Amygdala (tissue), 56 donors: ENCODE measurements around the gene MICU1.
"Not testable (repeated sequence)": the region's sequence is repeated elsewhere in the genome, so short reads cannot be mapped to it uniquely, and the experiment has no call there.

Experiments
- DNase-seq, 56 donors: peaks; one replicate each; lab custom pipeline; 2025; lab: John Stamatoyannopoulos, UW

MICU1 gene

DNA sequence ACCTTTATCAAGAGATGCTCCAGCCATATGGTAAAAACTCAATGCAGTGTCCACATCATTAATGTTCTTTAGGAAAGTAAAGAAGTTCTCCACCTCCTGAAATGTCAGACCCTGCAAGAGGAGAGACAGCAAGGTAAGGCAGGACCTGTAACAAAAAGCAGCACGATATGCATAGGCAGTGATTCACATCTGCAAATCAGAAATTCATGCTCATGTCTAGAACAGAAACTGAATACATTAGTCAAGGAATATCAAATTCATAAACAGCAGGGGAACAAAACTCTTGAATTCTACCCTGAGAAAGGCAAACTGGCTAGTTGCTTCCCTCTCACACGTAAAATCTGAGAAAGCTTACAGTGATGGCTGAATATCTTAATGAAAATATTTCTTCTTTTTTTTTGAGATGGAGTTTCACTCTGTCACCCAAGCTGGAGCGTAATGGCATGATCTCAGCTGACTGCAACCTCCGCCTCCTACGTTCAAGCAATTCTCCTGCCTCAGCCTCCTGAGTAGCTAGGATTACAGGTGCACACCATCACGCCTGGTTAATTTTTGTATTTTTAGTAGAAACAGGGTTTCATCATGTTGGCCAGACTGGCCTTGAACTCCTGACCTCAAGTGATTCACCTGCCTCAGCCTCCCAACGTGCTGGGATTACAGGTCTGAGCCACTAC, 217.8 kb downstream of the MICU1 start:
- DNase-seq: no peak

DNA sequence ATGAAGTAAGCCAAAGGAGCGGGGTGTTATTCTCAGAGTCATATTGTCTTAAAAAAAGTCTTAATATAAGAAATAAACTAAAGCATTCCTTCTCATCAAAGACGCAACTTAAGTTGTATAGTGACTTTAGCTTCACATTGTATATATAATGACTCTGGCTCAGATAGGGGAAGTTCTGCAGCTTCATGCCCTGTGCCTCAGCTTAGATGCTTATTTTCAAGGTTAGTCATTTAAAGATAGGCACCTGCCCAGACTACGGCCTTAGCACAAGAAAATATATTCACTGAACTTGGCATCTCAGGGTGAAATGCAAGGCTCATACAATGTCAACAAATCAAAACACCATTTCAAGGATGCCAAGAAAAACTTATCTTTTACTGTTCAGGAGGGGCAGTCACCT, 218.4 kb downstream of the MICU1 start:
- no peak for DNase-seq

DNA sequence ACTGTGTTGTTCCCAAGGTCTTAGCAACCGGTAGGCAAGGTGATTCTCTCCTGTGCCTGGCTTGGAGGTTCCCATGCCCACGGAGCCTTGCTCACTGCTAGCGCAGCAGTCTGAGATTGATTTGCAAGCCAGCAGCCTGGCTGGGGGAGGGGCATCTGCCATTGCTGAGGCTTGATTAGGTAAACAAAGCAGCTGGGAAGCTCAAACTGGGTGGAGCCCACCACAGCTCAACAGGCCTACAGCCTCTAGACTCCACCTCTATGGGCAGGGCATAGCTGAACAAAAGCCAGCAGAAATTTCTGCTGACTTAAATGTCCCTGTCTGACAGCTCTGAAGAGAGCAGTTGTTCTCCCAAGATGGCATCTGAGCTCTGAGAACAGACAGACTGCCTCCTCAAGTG, 230.3 kb downstream of the MICU1 start:
- not testable (repeated sequence) for DNase-seq

DNA sequence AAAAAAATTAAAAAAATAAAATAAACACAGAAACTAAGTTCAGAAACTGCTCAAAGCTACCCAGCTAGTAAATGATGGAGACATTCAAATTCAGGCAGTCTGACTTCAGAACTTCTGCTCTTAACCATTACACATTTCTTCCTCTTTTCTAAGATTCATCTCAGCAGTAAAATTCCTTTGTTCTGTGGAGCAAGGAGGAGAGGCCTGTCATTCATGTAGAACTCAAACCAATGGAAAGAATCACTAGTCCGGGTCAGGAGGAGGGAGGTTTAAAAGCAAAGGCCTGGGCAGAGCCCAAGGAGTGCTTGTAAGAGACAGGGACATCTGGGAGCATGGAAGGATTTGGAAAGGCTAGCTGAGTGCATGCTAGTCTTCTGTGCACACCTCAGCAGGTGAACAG, 233.3 kb downstream of the MICU1 start:
- DNase-seq: no peak

DNA sequence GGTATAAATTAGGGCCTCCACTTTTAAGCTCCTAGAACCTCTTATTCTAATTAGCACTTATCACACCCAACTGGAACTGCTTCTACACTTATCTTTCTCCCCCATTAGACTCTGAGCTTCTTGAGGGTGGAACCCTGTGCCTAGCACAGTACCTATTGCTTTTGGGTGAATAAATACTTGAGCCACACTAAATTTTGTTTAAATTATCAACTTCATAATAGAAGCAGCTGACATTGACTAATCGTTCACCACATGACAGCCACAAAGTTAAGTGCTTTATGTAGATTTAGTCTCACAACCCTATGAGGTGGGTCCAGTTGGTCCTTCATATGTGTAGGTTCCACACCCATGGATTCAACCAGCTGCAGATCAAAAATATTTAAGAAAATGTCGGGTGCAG, 235.1 kb downstream of the MICU1 start:
- no peak for DNase-seq

DNA sequence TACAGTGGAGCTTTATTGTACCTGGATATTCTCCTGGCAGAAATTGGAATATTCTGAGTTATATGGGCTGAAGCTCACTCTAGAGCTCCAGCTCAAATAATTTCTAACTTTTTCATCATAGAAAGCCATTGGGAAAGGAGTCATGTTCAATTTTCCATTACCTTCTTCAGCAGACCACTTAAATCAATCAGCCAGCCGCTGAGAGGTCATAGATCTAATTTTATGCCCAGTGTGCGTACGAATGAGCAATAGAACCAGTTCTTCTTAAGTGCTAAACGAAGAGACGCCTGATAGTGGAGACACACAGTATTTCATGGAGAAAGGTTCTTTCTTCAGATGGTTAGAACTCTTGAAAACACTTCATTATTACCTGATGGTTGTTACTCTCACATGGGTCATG, 236.2 kb downstream of the MICU1 start:
- no peak for DNase-seq

DNA sequence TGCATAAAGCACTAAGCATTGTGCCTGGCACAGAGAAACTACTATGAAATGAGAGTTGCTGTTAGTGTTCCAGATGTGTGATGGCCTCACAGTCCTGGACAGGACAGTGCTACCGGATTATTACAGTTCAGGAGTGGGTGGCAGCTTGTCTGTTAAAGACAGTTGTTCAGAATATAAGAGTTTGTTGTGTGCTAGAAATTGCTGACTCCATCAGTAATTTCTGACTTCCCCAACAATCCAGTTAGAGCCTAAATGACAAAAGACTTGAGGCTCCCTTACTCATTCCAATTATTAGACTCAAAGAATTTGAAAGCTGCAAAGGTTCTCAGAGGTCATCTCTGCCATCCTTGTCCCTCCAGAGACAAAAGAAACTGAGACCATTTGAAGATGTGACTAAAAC, 236.9 kb downstream of the MICU1 start:
- no peak for DNase-seq

DNA sequence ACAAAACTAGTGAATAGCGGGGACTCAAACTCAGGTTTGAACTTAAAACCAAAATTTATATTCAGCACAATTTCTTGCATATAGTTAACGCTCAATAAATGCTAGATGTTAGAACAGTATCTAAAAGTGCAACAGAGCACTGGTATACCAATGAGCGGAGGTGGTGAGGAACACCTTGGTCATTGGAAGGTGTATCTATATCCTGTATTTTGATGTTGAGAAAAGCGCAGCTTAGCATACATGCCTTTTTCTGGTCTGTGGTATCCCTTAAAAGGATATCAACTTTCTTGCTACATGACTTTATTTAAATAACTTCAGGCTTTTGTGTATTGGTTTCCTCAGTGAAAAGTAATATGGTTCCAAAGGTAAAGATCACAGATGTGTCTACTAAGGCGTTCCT, 237.8 kb downstream of the MICU1 start:
- DNase-seq: no peak

DNA sequence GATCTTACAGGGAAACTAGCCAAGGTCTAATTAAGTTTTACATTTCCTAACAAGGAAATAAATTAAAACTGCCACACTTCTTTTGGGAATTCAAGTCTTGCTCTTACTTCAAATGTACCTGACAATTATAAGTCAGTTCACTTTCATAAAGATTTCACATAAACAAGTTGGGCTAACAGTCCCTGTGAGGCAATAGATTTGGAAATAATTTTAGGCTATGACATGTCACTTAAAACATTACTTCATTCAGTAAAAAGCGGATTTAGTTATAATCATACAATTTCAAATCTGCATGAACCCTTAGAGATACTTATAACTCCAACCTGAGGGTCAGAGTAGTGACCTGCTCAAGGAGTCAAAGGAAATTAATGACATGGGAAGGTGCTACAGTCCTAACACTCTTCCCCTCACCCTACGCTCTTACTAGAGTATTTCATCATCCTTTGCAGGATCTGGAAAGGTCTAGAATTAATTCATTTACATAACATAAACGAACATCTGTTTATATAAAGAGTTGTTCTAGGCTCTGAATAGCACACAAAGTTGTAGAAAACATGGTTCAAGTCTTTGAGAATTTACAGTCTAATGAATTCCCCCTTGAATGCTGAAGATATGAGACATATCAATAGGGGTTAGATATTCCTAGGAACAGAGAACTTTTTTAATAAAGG, 238.8 kb downstream of the MICU1 start:
- DNase-seq: no peak

DNA sequence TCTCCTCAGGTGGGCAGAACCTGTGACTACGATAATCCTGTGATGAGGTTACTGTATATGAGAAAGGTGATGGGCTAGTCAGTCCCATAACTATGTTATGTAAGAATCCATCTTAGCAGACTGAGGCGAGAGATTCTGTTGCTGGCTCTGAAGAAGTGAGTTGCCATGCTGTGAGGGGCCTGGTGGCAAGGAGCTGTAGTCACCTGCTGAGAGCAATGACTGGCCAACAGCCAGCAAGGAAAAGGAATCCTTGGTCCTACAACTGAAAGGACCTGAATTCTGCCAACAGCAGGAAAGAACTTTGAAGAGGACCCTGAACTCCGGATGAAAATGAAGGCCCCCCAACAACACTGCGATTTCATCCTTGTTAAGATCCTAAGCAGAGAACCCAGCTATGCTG, 240.2 kb downstream of the MICU1 start:
- no peak for DNase-seq

DNA sequence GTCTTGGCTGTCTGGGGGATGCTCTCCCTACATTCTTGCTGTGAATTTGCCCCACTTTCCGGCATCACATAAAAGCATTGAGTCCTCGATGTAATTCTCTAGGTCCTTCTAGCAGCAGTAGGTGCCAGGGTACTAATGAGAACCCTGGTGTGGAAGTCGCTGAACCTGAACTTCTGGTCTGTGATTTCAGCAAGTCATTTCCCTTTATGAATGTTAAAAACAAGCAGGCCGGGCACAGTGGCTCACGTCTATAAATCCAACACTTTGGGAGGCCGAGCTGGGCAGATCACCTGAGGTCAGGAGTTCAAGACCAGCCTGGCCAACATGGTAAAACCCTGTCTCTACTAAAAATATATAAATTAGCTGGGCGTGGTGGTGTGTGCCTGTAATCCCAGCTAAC, 240.9 kb downstream of the MICU1 start:
- not testable (repeated sequence) for DNase-seq

DNA sequence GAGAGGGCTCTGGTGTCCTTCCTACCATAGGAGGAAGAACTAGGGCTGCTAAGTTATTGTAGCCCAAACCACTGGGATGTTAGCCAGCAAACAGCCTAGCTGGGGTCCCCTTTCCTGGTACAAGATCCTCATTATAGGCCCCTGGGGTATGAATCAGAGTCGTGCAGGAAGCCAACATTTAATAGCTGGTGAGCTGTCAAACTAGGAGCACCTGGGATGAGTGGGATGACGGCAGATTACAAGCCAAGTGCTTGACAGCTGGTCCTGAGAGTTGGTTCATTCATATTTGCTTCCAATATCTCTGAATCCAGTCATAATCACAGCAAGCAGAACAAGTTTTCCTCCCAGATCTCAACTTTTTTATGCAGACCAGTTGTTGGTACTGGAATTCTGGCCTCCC, 246.1 kb downstream of the MICU1 start:
- peak in 1 of 56 donors; percentile 8 for DNase-seq

DNA sequence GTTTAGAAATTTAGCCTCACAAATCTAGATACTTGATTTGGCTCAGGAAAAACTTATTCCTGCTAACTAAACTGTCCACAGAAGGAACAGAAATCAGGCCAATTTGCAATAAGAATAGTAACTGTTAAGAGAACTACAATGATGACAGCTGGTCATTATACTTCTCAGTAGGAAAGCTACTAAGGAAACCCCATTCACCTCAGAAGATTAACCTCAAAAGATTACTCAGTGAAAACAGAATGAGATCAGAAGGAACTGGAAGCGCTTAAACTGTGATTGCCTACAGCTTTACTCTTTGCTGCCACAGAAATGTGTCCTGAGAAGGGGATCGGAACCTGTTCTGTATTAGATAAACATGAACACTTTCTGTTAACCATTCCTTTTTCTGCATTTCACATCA, 246.8 kb downstream of the MICU1 start:
- DNase-seq: no peak

DNA sequence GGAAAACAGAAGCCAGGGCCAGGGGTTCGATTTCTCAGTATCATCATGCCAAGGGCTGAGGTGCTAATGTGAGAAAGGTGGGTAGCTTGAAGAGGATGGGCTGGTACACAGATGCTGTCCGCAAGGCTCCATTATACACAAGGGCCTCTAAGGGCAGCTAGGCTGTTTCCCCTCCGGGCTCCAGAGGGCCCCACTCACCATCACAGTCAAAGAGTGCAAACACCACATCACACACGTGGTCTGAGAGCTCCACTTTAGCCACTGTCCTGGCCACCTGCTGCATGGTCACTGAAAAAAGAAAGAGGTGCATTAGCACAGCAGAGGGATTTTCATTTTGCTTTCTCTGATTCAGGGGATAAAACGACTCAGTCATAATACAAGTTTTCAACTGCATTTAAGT, 250.3 kb downstream of the MICU1 start:
- DNase-seq: peak in 32 of 56 donors; percentile 1 to 69 (median 20)

DNA sequence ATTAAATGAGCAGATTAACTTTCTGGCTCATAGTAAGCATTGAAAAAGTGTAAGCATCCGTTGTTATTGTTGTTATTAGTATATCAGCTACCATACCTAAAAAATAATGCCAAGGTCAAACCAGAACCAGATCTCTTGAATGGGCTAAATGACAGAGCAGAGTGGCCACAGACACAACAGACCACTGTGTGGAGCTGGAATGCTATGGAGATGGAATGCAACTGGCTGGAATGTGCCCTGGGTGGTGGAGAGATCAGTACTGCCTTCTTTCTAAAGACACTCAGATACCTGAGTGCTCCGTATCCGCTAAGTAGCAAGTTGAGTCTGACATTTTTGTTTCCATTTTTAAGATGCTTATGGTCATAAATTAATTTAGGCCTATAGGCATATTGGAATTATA, 250.7 kb downstream of the MICU1 start:
- DNase-seq: peak in 20 of 56 donors; percentile 0 to 62 (median 12)

DNA sequence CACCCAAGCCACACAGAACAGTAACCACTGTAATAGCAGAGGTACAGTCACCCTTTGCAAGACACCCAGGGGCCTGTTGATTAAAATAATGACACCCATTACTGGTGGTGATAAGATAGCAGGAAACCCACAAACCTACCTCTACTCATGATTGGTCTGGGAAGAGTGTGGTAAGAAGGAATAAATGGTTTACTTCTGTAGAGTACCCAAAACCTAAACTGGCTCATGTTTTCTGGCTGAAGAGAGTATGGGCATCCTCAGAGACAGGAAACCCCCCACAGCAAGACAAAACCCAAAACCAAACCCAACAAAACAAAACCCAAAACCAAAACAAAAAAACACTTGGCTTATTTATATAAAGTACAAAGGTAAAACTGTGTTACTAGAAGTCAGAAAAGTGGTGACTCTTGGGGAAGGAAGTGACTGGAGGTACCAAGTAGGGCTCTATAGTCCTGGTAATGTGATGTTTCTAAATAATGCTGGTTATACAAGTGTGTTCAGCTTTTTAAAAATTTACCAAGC, 255.6 kb downstream of the MICU1 start:
- DNase-seq: no peak

DNA sequence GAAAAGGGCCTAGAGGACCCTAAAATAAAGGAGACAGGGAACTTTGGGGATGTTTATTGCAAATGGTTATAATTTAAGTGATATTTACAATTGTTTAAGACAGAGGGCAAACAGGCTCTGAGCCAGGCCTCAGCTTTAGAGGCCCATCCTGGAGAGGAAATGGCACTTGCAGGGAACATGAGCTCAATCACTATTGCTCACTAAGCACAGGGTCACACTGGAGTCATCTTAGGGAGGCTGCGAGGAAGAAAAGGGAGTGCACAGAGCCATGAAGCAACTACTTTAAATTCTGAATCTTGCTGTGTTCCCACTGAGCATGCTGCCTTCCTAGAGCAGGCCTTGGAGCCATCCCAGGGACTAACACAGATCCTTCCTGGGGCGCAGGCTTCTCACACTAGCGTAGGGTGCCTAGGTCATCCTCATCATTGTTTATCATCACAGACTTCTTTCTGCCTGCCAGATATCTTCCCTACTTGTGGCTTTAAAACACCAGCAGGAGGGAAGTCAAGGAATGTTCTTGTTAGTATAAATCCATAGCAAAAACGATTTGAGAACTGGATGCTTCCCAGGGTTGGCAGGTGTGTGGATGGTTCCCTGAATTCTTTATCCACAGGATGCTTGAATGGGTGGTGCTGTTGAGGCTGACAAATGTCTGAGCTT, 258.4 kb downstream of the MICU1 start:
- no peak for DNase-seq

DNA sequence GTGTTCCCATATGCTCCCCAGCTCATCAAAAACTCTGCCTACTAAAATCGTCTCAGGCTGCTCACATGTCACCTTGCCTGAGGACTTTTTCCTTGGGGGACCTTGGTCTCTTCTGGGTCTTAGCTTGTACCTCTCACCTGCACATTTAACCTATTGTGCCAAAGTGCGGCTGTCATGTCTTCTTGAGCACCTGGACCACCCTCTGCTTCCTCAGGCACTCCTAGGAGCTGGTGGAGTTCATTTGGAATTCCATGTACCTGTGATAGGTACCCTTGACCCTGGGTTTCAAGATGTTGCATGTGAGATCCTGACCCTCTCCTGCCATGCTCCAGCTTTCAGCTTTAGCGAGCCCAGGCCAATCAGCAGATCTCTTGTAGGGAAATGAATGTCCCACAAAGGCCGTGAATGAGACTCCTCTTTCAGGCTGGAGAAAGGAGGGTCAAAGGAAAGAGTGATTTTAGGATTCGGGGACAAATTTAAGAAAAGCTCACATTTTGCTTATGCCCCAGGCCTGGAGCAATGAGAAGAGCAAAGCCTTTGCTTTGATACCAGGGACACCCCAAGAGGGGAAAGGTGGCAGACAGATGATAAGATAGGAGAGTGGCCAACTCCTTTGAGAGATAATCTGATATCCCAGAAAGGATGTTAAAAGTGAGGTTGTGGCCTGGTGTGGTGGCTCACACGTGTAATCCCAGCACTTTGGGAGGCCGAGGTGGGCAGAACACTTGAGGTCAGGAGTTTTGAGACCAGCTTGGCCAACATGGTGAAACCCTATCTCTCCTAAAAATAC, 260.6 kb downstream of the MICU1 start:
- DNase-seq: no peak

DNA sequence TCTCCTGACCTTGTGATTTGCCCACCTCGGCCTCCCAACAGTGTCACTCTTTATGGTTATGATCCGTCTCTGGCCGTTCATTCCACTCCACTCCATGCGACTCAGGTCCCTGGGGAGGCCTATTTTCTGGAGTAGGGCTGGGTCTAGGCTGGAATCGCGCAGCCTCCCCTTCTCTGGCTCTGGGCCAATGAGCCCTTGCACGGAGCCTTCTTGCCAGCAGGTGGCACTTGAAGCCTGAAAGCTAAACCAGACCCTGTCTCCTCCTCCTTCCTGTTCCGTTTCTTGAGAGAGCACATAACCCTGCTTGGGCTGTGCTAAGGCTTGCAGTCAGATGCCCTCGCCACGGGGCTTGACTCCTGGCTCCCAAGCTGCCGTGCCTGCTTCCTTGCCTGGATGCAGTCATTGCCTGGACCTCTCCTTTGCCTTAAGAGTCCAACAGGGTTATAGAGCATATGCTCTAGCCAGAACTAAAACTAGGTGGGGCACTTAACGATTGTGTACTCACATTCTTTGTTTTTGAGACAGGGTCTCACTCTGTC, 261.6 kb downstream of the MICU1 start:
- peak in 55 of 56 donors; percentile 12 to 84 (median 58) for DNase-seq

DNA sequence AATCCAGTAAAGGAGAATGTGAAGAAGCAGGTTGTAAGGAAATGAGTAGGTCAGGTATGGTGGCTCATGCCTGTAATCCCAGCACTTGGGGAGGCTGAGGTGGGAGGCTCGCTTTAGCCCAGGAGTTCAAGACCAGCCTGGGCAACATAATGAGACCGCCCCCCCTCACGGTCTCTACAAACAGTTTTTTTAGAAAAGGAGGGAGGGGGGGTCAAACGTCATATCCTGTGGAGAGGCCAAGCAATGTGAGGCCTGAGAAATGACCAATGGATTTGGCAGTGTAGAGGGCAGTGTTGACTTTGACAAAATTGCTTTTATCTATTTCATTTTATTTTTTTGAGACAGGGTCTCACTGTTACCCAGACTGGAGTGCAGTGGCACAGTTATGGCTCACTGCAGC, 268.9 kb downstream of the MICU1 start:
- DNase-seq: no peak

DNA sequence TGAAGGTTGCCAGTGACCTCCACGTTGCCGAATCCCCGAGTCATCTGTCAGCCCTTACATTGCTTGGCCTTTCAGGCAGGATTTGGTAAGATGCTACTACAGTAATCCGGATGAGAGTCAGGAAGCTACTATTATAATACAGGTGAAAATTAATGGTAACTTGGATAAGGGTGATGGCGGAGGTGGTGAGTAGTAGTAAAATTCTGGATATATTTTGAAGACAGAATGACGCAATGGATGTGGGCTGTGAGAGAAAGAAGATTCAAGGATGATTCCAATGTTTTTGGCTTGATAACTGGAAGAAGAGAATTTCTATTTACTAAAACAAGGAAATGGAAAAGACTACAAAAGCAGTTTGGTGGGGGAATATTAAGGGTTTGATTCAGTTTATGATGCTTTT, 269.8 kb downstream of the MICU1 start:
- DNase-seq: no peak
